ENCODE data around the gene MAF.

MAF gene

GRCh38 chr16:79627092-79627491 is 26.6 kb upstream of the MAF start:
- TF ChIP-seq ZFX (IDR thresholded peaks at IDR 0.05) = no peak
- TF ChIP-seq CTCF (conservative IDR thresholded peaks at IDR 0.05) = no peak
- no peak overlapping the region for H3K27ac ChIP-seq

- TF ChIP-seq CTCF (conservative IDR thresholded peaks at IDR 0.05) = no peak
- no peak overlapping the region for H3K27ac ChIP-seq
These were observed 25.2 kb upstream of the MAF start for GRCh38 chr16:79625738-79626137.

- TF ChIP-seq CTCF (conservative IDR thresholded peaks at IDR 0.05) (no peak), ZFX (IDR thresholded peaks at IDR 0.05) (no peak)
- H3K27ac ChIP-seq = no peak overlapping the region
These were observed 23.3 kb upstream of the MAF start for GRCh38 chr16:79623824-79624223.

GRCh38 chr16:79623062-79623461 is 22.5 kb upstream of the MAF start:
- TF ChIP-seq ZFX (IDR thresholded peaks at IDR 0.05) (no peak), CTCF (conservative IDR thresholded peaks at IDR 0.05) (no peak)
- H3K27ac ChIP-seq = no peak overlapping the region

GRCh38 chr16:79621027-79621426 is 20.5 kb upstream of the MAF start:
- no peak overlapping the region for H3K27ac ChIP-seq
- TF ChIP-seq ZFX (IDR thresholded peaks at IDR 0.05) (no peak), CTCF (conservative IDR thresholded peaks at IDR 0.05) (no peak)

GRCh38 chr16:79618692-79619050 is 18.1 kb upstream of the MAF start:
- TF ChIP-seq ZFX (IDR thresholded peaks at IDR 0.05) (no peak), CTCF (conservative IDR thresholded peaks at IDR 0.05) (no peak)
- no peak overlapping the region for H3K27ac ChIP-seq

- TF ChIP-seq ZFX (IDR thresholded peaks at IDR 0.05) (no peak), CTCF (conservative IDR thresholded peaks at IDR 0.05) (no peak)
These were observed 17.6 kb upstream of the MAF start for GRCh38 chr16:79618041-79618691.

More at GRCh38 chr16:79618041-79618691, 17.6 kb upstream of the MAF start:
- H3K27ac ChIP-seq = no peak overlapping the region
